Heart left ventricle (tissue), 16 donors: ENCODE data around the gene BMP3. TPM values are rescaled to one million over a fixed set of nuclear protein-coding genes. Genes with fewer than 3 reads are reported as not detected.

Experiments used
- ATAC-seq, 4 donors: fragments of 200-7000 bp; cut with Tn5 transposase; one replicate each; pipeline ENCODE4 v1.9.1; 2020 to 2022; ENCODE audit warnings: moderate library complexity in 4 of 4, mild to moderate bottlenecking in 3 of 4, moderate number of reproducible peaks in 1 of 4
- DNase-seq, 5 donors: peaks; one replicate each; pipeline ENCODE4 v3.0.0-alpha.2; 2020
- H3K27ac ChIP-seq, 12 donors: fragments of 200-600 bp; sonication (generic) in 4 of 12; one replicate each; pipeline versions ENCODE4 v1.5.0 to v1.8.0; 2016 to 2022; ENCODE audit warnings: mild to moderate bottlenecking in 2 of 12
- H3K27me3 ChIP-seq, 9 donors: fragments of 200-600 bp; sonication (generic) in 2 of 9; one replicate each; pipeline versions ENCODE4 v1.5.1 to v1.8.0; 2016 to 2022; ENCODE audit warnings: mild to moderate bottlenecking in 3 of 9
- H3K36me3 ChIP-seq, 9 donors: fragments of 200-600 bp; sonication (generic) in 2 of 9; one replicate each; pipeline versions ENCODE4 v1.5.0 to v1.8.0; 2018 to 2022; ENCODE audit warnings: mild to moderate bottlenecking in 2 of 9
- H3K4me1 ChIP-seq, 12 donors: fragments of 200-600 bp; sonication (generic) in 4 of 12; one replicate each; pipeline versions ENCODE4 v1.5.0 to v1.8.0; 2016 to 2022; ENCODE audit warnings: mild to moderate bottlenecking in 3 of 12
- H3K4me3 ChIP-seq, 12 donors: fragments of 200-600 bp; sonication (generic) in 4 of 12; one replicate each; pipeline versions ENCODE4 v1.5.0 to v1.8.0; 2017 to 2022; ENCODE audit warnings: mild to moderate bottlenecking in 9 of 12, moderate library complexity in 4 of 12
- H3K9me3 ChIP-seq, 12 donors: fragments of 200-600 bp; sonication (generic) in 4 of 12; one replicate each; pipeline versions ENCODE4 v1.5.0 to v1.8.0; 2016 to 2022; ENCODE audit warnings: mild to moderate bottlenecking in 1 of 12
- CTCF ChIP-seq, 12 donors: fragments of 200-600 bp; sonication (generic) in 4 of 12; IDR thresholded peaks; one replicate each; pipeline versions ENCODE4 v1.5.0 to v1.8.0; 2018 to 2022; ENCODE audit warnings: antibody characterized with exemption in 12 of 12, mild to moderate bottlenecking in 5 of 12
- POLR2A ChIP-seq, 2 donors: fragments of 450-650 bp; IDR thresholded peaks; one replicate each; pipeline ENCODE4 v1.6.1; 2017; ENCODE audit warnings: antibody characterized with exemption in 2 of 2, mild to moderate bottlenecking in 2 of 2, moderate library complexity in 2 of 2
- WGBS, 4 donors: extraction: QIAGEN DNeasy Blood & Tissue Kit in 2 of 4; methylation state at CpG; one replicate each; pipeline versions ENCODE4 v1.1.5 to v1.1.7; 2013 to 2018; 5-methylcytosine and 5-hydroxymethylcytosine counted together
- intact Hi-C, 10 donors: fragments of 100-400 bp; cut with DNase I; formaldehyde crosslinking; loops; one replicate each; pipeline versions ENCODE4 v1.11.1 to v1.14.2; 2022
- polyA plus RNA-seq, 2 donors: library from polyadenylated mRNA; stranded (reverse); fragments of 200-250 nt; gene quantifications; one replicate each; pipeline ENCODE4 v1.2.3, GENCODE V29; 2013
- total RNA-seq, 9 donors: library from RNA; depleted of rRNA in 2 of 9; stranded (reverse); fragments of >200 nt in 2 of 9; fragmentation: NEBNext Ultra II Directional in 3 of 9; extraction: Animal tissue kit (Norgen Biotek cat#: 25700) in 3 of 9; gene quantifications; one replicate each; pipeline versions ENCODE4 v1.1.0 to v1.2.4, GENCODE V29; 2016 to 2023
- donor health status: ischemic (EF 13 %, LVEDD 7.1; RV severe dilation, severe dysfunction).
- donor health status: healthy with polysubstance abuse.
- donor health status: DM: no; HTN: yes; CAD: no.
- donor health status: DM: no; HTN: no; CAD: no.
- donor health status: ischemic (EF 25% LVEDD 6.9; RV normal size, moderate dysfunction).
- donor health status: ischemic (EF 25% LVEDD 5.7; RV mildly dilated, moderate dysfunction).
- donor health status: healthy.
- donor health status: DM: yes; HTN: yes; CAD: no.
- donor health status: ischemic (EF 35%, LVEDD 5.7; RV mildly dilated, moderate dysfunction).
- donor health status: nonischemic (EF 11% LVEDD 7.7; RV severe dilation, severe dysfunction).
- donor health status: DM: yes; HTN: yes; CAD: no.
- donor health status: PGD.
- donor health status: ischemic (EF 29% LVEDD 5.4; RV normal size, mild dysfunction).
- donor health status: nonischemic (EF 23%, LVEDD 6.1; RV moderate dilation, normal function).

BMP3 gene
- total and polyA plus RNA-seq, 11 donors = 0.04 to 3.7 TPM; not detected in 9

DNA sequence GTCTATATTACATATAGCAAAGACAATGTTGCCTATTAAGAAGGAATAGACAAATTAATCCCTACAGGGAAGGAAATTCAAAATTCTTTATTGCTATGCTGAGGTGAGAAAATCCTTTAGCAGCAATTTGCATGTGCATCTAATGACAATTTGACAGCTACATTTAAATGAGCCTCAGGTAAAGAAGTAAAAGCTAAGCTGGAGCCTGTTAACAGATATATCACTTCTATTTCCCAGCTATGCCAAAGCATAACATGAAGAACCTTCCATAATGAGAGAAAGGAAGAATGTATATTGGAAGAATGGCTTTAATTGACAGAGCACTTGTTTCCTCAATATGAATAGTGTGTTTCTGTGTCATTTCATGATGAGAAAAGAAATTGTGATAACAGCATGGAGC, 71.6 kb downstream of the BMP3 start:
- no peak overlapping the region for H3K27ac ChIP-seq
- ATAC-seq (no peak), DNase-seq (no peak)
- no peaks in the 10 kb centered on the region for H3K4me1 ChIP-seq
- H3K4me3 ChIP-seq = no peak overlapping the region
- intact Hi-C loops = no loop called here
- TF ChIP-seq CTCF (IDR thresholded peaks at IDR 0.05) = no peak
- TF ChIP-seq POLR2A (IDR thresholded peaks at IDR 0.05) = no peak
- H3K27me3 ChIP-seq = no peaks in the 10 kb centered on the region
- peaks cover 0 to 5% (median 0%) of the 10 kb centered on the region in 12 donors for H3K9me3 ChIP-seq
- no peaks in the 10 kb centered on the region for H3K36me3 ChIP-seq

DNA sequence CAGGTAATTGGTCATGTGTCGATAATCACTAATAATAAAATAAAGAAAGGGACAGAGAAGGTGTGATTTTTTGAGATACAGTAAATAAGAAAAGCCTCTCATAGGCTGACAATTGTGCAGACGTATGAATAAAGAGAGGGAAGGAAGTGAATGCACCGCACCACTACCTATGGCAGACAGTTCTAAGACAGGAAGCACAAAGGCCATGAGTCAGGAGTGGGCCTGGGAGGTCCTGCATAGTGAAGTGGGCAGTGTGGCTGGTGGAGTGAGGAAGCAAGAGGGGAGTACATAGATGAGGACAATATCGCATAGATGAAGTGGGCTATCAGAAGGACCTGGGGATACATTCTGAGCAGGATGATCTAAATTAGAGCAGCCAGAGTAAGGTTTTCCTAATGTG, 75.6 kb downstream of the BMP3 start:
- ATAC-seq (no peak), DNase-seq (no peak)
- H3K4me1 ChIP-seq = no peaks in the 10 kb centered on the region
- WGBS, 4 donors = 72 to 80% (median 75%) methylated on average over 4 of the region's 4 CpGs
- H3K27me3 ChIP-seq = no peaks in the 10 kb centered on the region
- TF ChIP-seq POLR2A (IDR thresholded peaks at IDR 0.05) (no peak), CTCF (IDR thresholded peaks at IDR 0.05) (no peak)
- no peak overlapping the region for H3K4me3 ChIP-seq
- no peaks in the 10 kb centered on the region for H3K9me3 ChIP-seq
- H3K27ac ChIP-seq = no peak overlapping the region
- intact Hi-C loops = no loop called here
- H3K36me3 ChIP-seq = no peaks in the 10 kb centered on the region

Other genes starting within 250 kb of the BMP3 start
- gene PRKG2, start 184.5 kb downstream of the BMP3 start, total RNA-seq = under 1 TPM in 5 of 9 donors, not detected in 4; 0.07 to 0.75 (median 0.52) TPM
- gene PRKG2, start 184.5 kb downstream of the BMP3 start, polyA plus RNA-seq = under 1 TPM in 1 of 2 donors, not detected in 1; 0.06 TPM